GM12878 (cell line): Measurements from ENCODE around the gene HERC6. TPM values are rescaled to one million over a fixed set of nuclear protein-coding genes. Genes with fewer than 3 reads are reported as not detected.

Experiments used
- ATAC-seq: fragments of 200-7000 bp; cut with Tn5 transposase; 3 replicates; pipeline ENCODE4 v1.9.1; 2020; ENCODE audit warnings: mild to moderate bottlenecking, moderate library complexity
- BruUV-seq: library from RNA; stranded (reverse); fragments of 400-500 nt; replicated peaks from 2 replicates; lab custom pipeline; 2021; lab: Mats Ljungman, UMichigan
- CTCF ChIA-PET: fragments of 300-600 bp; sonication (Branson Sonifier 250); formaldehyde crosslinking; extraction: SDS; loops from one replicate; lab custom pipeline; 2021; ENCODE audit warnings: inconsistent platforms; lab: Yijun Ruan, JAX
- POLR2A ChIA-PET: fragments of 350-600 bp; formaldehyde crosslinking; extraction: SDS; loops from one replicate; lab custom pipeline; 2021; ENCODE audit warnings: inconsistent platforms; lab: Charles Lee
- RAD21 ChIA-PET: fragments of 300-600 bp; sonication (Branson Sonifier 250); formaldehyde crosslinking; loops from one replicate; lab custom pipeline; 2023; ENCODE audit warnings: antibody characterized with exemption; ENCODE audit not compliant: unreplicated experiment; lab: Charles Lee
- SMC1A ChIA-PET: fragments of 300-600 bp; sonication (Branson Sonifier 250); formaldehyde crosslinking; loops from one replicate; lab custom pipeline; 2023; ENCODE audit not compliant: unreplicated experiment, uncharacterized antibody; lab: Charles Lee
- DNase-seq: peaks from one replicate; pipeline ENCODE4 v3.0.0-alpha.2; 2011; ENCODE audit warnings: low read depth, low spot score
- FAIRE-seq: peaks from 3 replicates; lab custom pipeline; 2011; peaks lifted over from hg19 to GRCh38; lab: Jason Lieb, UNC
- H2AFZ ChIP-seq: 2 replicates; pipeline ENCODE4 v1.6.0; 2011; ENCODE audit warnings: low read depth, low read length, control low read depth; ENCODE audit not compliant: control insufficient read depth
- H3K27ac ChIP-seq: 2 replicates; pipeline ENCODE4 v1.5.1; 2011; ENCODE audit warnings: control low read depth; ENCODE audit not compliant: control insufficient read depth, insufficient read depth
- H3K27me3 ChIP-seq, 2 experiments: replicated peaks in 1 of 2; 2 replicates each; pipeline versions ENCODE4 v1.6.0 to v1.6.1; 2011; ENCODE audit warnings: low read length in 1 of 2; ENCODE audit not compliant: control insufficient read depth in 2 of 2, insufficient read depth in 2 of 2
- H3K36me3 ChIP-seq, 2 experiments: 2 replicates each; pipeline ENCODE4 v1.5.1; 2011; ENCODE audit warnings: low read length in 1 of 2; ENCODE audit not compliant: control insufficient read depth in 2 of 2, insufficient read depth in 2 of 2
- H3K4me1 ChIP-seq: 2 replicates; pipeline ENCODE4 v1.6.1; 2011; ENCODE audit warnings: mild to moderate bottlenecking, low read length, moderate library complexity, mixed read lengths; ENCODE audit not compliant: control insufficient read depth, insufficient read depth
- H3K4me2 ChIP-seq: 2 replicates; pipeline ENCODE4 v1.6.0; 2011; ENCODE audit warnings: control low read depth; ENCODE audit not compliant: control insufficient read depth, insufficient read depth
- H3K4me3 ChIP-seq: fragments of 200-600 bp; sonication (generic); 2 replicates; pipeline ENCODE4 v1.5.1; 2016
- H3K79me2 ChIP-seq: 2 replicates; pipeline ENCODE4 v1.6.0; 2011; ENCODE audit warnings: low read length; ENCODE audit not compliant: control insufficient read depth, insufficient read depth
- H3K9ac ChIP-seq: 2 replicates; pipeline ENCODE4 v1.8.0; 2011; ENCODE audit warnings: low read length, control low read depth, mixed read lengths; ENCODE audit not compliant: control insufficient read depth, insufficient read depth
- H3K9me3 ChIP-seq: replicated peaks from 3 replicates; pipeline ENCODE4 v1.5.1; 2011; ENCODE audit warnings: mild to moderate bottlenecking, low read length; ENCODE audit not compliant: control insufficient read depth, insufficient read depth
- H4K20me1 ChIP-seq: 2 replicates; pipeline ENCODE4 v1.6.0; 2011; ENCODE audit not compliant: control insufficient read depth, insufficient read depth
- ASH2L ChIP-seq: fragments of 300-600, 200-600 bp; sonication (generic); IDR thresholded peaks from 2 replicates; pipeline ENCODE4 v1.6.1; 2017; ENCODE audit warnings: low read depth, mild to moderate bottlenecking, borderline replicate concordance
- DPF2 ChIP-seq: fragments of 450-650 bp; IDR thresholded peaks from 2 replicates; pipeline ENCODE4 v1.6.1; 2017; ENCODE audit warnings: mild to moderate bottlenecking
- HCFC1 ChIP-seq: fragments of 150-350 bp; IDR thresholded peaks from 2 replicates; pipeline ENCODE4 v1.6.1; 2014; ENCODE audit warnings: low read length
- HDAC2 ChIP-seq: fragments of 200-600 bp; sonication (generic); IDR thresholded peaks from 2 replicates; pipeline ENCODE4 v1.6.1; 2017
- HDAC6 ChIP-seq: fragments of 200-600 bp; sonication (generic); IDR thresholded peaks from one replicate; pipeline ENCODE4 v1.8.0; 2017; ENCODE audit warnings: antibody characterized with exemption; ENCODE audit not compliant: unreplicated experiment
- IRF5 ChIP-seq: fragments of 450-650 bp; IDR thresholded peaks from 2 replicates; pipeline ENCODE4 v1.6.1; 2017; ENCODE audit warnings: borderline replicate concordance
- MYC ChIP-seq: IDR thresholded peaks from 2 replicates; pipeline ENCODE4 v1.6.1; 2011; ENCODE audit warnings: mild to moderate bottlenecking, low read length, moderate library complexity, inconsistent platforms; ENCODE audit not compliant: insufficient read depth, insufficient replicate concordance, insufficient read length, severe bottlenecking
- NFIC ChIP-seq: IDR thresholded peaks from 2 replicates; pipeline ENCODE4 v1.6.1; 2012; ENCODE audit warnings: low read depth, mild to moderate bottlenecking, inconsistent platforms, low read length, moderate library complexity
- POLR2A ChIP-seq: IDR thresholded peaks from 2 replicates; pipeline ENCODE4 v1.6.1; 2011; ENCODE audit warnings: low read depth, mild to moderate bottlenecking, low read length
- SREBF2 ChIP-seq: IDR thresholded peaks from 2 replicates; pipeline ENCODE4 v1.6.1; 2012; ENCODE audit warnings: mild to moderate bottlenecking, low read length
- YY1 ChIP-seq: IDR thresholded peaks from 2 replicates; pipeline ENCODE4 v1.6.1; 2011; ENCODE audit warnings: low read depth, mild to moderate bottlenecking, low read length
- WGBS: methylation state at CpG from one replicate; pipeline ENCODE4 v1.1.6; 2016; ENCODE audit warnings: low lambda C conversion rate; ENCODE audit not compliant: insufficient replicate concordance, insufficient coverage; ENCODE audit errors: missing lambda C conversion rate; 5-methylcytosine and 5-hydroxymethylcytosine counted together
- in situ Hi-C: fragments of 300-500 bp; cut with MboI; formaldehyde crosslinking; loops from 9 replicates; pipeline ENCODE4 v1.14.3; 2018; ENCODE audit warnings: mixed read lengths
- intact Hi-C: fragments of 100-400 bp; cut with micrococcal nuclease; formaldehyde crosslinking; loops from one replicate; pipeline ENCODE4 v1.14.2; 2022; ENCODE audit not compliant: unreplicated experiment
- polyA plus RNA-seq, 11 experiments: library from polyadenylated mRNA; depleted of rRNA in 4 of 11; unstranded in 6 of 11; stranded (reverse) in 5 of 11; fragments of >200 nt; fragmentation: Nextera tagmentation in 4 of 11; fragmentation: Illumina TruSeq in 1 of 11; extraction: Ambion mirVana in 4 of 11; extraction: Trizol in 1 of 11; gene quantifications; 1 replicate in 1 of 11; 2 replicates in 10 of 11; pipeline versions ENCODE4 v1.2.1 to v1.2.3, GENCODE V29; 2011 to 2016; ENCODE audit warnings: inconsistent platforms in 2 of 11, missing spikeins in 2 of 11, low read depth in 1 of 11
- total RNA-seq, 4 experiments: library from RNA; depleted of rRNA in 3 of 4; stranded (reverse); fragments of >200 nt in 3 of 4; fragmentation: Illumina TruSeq in 1 of 4; extraction: Trizol in 1 of 4; gene quantifications; 2 replicates each; pipeline versions ENCODE4 v1.2.1 to v1.2.3, GENCODE V29; 2013 to 2021
- TF ChIP-seq, protein P1 (sequence below): fragments of 450-650 bp; IDR thresholded peaks from 2 replicates; pipeline ENCODE4 v1.6.1; 2017; ENCODE audit warnings: low read depth, mild to moderate bottlenecking, moderate library complexity
- TF ChIP-seq, protein P2 (sequence below): fragments of 450-650 bp; IDR thresholded peaks from 2 replicates; pipeline ENCODE4 v1.6.1; 2018; ENCODE audit warnings: mild to moderate bottlenecking, low read depth, moderate library complexity; ENCODE audit not compliant: partially characterized antibody
- TF ChIP-seq, protein P3 (sequence below): IDR thresholded peaks from 2 replicates; pipeline ENCODE4 v1.6.1; 2011; ENCODE audit warnings: low read depth, low read length, improper control_type of control experiment, borderline replicate concordance
- TF ChIP-seq, protein P4 (sequence below): fragments of 450-650 bp; IDR thresholded peaks from 2 replicates; pipeline ENCODE4 v1.6.1; 2017; ENCODE audit warnings: antibody characterized with exemption, mild to moderate bottlenecking, moderate library complexity

HERC6 gene
- total and polyA plus RNA-seq, 10 of the 15 experiments (the other 5 are each of a cell fraction or from before 2014, with no cell fraction given) = 1.7 to 26.4 (median 5.9) TPM

- Histone ChIP-seq H3K9ac (no peak overlapping the region), H3K27me3 (no peaks in the 10 kb centered on the region), H3K27ac (no peak overlapping the region), H4K20me1 (no peaks in the 10 kb centered on the region), H3K4me3 (no peak overlapping the region), H2AFZ (no peak overlapping the region), H3K4me1 (no peaks in the 10 kb centered on the region), H3K9me3 (no peaks in the 10 kb centered on the region), H3K4me2 (no peak overlapping the region), H3K79me2 (no peaks in the 10 kb centered on the region), H3K36me3 (no peaks in the 10 kb centered on the region; a peak in 1 of 4 replicates)
- DNase-seq (no peak), ATAC-seq (no peak), FAIRE-seq (no peak)
- WGBS = 0% methylated on average over 1 of the region's 1 CpG
- BruUV-seq = no TSS peak
- in situ Hi-C loops = no loop called here
- RAD21 ChIA-PET = interaction anchor here (1.2 kb wide), 1 partner anchor 122 kb away, joined by 3 read pairs; no protein-coding TSS in a partner anchor
- SMC1A ChIA-PET = interaction anchor here (0.6 to 1.0 kb wide), 2 partner anchors 9 to 12 kb away, joined by 3 read pairs; no protein-coding TSS in a partner anchor
- intact Hi-C loops = no loop called here
- TF ChIP-seq YY1 (no peak), HDAC6 (no peak), NFIC (no peak), ASH2L (no peak), MYC (no peak), DPF2 (no peak), HDAC2 (no peak), POLR2A (no peak), IRF5 (no peak), SREBF2 (no peak), HCFC1 (no peak)
- TF ChIP-seq, protein P1, sequence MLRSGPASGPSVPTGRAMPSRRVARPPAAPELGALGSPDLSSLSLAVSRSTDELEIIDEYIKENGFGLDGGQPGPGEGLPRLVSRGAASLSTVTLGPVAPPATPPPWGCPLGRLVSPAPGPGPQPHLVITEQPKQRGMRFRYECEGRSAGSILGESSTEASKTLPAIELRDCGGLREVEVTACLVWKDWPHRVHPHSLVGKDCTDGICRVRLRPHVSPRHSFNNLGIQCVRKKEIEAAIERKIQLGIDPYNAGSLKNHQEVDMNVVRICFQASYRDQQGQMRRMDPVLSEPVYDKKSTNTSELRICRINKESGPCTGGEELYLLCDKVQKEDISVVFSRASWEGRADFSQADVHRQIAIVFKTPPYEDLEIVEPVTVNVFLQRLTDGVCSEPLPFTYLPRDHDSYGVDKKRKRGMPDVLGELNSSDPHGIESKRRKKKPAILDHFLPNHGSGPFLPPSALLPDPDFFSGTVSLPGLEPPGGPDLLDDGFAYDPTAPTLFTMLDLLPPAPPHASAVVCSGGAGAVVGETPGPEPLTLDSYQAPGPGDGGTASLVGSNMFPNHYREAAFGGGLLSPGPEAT = no peak
- TF ChIP-seq, protein P2, sequence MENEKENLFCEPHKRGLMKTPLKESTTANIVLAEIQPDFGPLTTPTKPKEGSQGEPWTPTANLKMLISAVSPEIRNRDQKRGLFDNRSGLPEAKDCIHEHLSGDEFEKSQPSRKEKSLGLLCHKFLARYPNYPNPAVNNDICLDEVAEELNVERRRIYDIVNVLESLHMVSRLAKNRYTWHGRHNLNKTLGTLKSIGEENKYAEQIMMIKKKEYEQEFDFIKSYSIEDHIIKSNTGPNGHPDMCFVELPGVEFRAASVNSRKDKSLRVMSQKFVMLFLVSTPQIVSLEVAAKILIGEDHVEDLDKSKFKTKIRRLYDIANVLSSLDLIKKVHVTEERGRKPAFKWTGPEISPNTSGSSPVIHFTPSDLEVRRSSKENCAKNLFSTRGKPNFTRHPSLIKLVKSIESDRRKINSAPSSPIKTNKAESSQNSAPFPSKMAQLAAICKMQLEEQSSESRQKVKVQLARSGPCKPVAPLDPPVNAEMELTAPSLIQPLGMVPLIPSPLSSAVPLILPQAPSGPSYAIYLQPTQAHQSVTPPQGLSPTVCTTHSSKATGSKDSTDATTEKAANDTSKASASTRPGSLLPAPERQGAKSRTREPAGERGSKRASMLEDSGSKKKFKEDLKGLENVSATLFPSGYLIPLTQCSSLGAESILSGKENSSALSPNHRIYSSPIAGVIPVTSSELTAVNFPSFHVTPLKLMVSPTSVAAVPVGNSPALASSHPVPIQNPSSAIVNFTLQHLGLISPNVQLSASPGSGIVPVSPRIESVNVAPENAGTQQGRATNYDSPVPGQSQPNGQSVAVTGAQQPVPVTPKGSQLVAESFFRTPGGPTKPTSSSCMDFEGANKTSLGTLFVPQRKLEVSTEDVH = no peak
- TF ChIP-seq, protein P3, sequence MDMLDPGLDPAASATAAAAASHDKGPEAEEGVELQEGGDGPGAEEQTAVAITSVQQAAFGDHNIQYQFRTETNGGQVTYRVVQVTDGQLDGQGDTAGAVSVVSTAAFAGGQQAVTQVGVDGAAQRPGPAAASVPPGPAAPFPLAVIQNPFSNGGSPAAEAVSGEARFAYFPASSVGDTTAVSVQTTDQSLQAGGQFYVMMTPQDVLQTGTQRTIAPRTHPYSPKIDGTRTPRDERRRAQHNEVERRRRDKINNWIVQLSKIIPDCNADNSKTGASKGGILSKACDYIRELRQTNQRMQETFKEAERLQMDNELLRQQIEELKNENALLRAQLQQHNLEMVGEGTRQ = no peak
- TF ChIP-seq, protein P4, sequence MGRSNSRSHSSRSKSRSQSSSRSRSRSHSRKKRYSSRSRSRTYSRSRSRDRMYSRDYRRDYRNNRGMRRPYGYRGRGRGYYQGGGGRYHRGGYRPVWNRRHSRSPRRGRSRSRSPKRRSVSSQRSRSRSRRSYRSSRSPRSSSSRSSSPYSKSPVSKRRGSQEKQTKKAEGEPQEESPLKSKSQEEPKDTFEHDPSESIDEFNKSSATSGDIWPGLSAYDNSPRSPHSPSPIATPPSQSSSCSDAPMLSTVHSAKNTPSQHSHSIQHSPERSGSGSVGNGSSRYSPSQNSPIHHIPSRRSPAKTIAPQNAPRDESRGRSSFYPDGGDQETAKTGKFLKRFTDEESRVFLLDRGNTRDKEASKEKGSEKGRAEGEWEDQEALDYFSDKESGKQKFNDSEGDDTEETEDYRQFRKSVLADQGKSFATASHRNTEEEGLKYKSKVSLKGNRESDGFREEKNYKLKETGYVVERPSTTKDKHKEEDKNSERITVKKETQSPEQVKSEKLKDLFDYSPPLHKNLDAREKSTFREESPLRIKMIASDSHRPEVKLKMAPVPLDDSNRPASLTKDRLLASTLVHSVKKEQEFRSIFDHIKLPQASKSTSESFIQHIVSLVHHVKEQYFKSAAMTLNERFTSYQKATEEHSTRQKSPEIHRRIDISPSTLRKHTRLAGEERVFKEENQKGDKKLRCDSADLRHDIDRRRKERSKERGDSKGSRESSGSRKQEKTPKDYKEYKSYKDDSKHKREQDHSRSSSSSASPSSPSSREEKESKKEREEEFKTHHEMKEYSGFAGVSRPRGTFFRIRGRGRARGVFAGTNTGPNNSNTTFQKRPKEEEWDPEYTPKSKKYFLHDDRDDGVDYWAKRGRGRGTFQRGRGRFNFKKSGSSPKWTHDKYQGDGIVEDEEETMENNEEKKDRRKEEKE = no peak
- POLR2A ChIA-PET = interaction anchor here (0.6 to 1.2 kb wide), 2 partner anchors 11 to 282 kb away, joined by 3 read pairs; no protein-coding TSS in a partner anchor
- CTCF ChIA-PET = no interaction called here
Observed at GRCh38 chr4:88391703-88392102, 13.1 kb downstream of the HERC6 start.
